Measurements from ENCODE around the gene PDE6D. TPM values are rescaled to one million over a fixed set of nuclear protein-coding genes. Genes with fewer than 3 reads are reported as not detected.

PDE6D gene
- total and polyA plus RNA-seq, 4 donors, result 40.4 to 88.1 (median 67.4) TPM

GRCh38 chr2:231720987-231721966, 59.8 kb downstream of the PDE6D start:
- no peaks in the 10 kb centered on the region for H3K27me3 ChIP-seq (ENCODE audit: control insufficient read depth, insufficient read depth, low read length)
- WGBS (ENCODE audit: insufficient coverage), result 95% methylated on average over 8 of the region's 8 CpGs
- DNase-seq (ENCODE audit: low read depth in 4 of 6, low spot score in 6 of 6), result no peak
- no peaks in the 10 kb centered on the region for H3K36me3 ChIP-seq (ENCODE audit: control insufficient read depth, insufficient read depth, low read length)
- H3K9me3 ChIP-seq (ENCODE audit: control insufficient read depth, insufficient read depth, low read length), result no peaks in the 10 kb centered on the region
- H3K4me3 ChIP-seq (ENCODE audit: low read depth, low read length), result no peak overlapping the region
- peaks cover 4% of the 10 kb centered on the region for H3K4me1 ChIP-seq (ENCODE audit: control insufficient read depth, insufficient read depth, low read length)
- H3K27ac ChIP-seq (ENCODE audit: low read depth, low read length), result no peak overlapping the region

DNA sequence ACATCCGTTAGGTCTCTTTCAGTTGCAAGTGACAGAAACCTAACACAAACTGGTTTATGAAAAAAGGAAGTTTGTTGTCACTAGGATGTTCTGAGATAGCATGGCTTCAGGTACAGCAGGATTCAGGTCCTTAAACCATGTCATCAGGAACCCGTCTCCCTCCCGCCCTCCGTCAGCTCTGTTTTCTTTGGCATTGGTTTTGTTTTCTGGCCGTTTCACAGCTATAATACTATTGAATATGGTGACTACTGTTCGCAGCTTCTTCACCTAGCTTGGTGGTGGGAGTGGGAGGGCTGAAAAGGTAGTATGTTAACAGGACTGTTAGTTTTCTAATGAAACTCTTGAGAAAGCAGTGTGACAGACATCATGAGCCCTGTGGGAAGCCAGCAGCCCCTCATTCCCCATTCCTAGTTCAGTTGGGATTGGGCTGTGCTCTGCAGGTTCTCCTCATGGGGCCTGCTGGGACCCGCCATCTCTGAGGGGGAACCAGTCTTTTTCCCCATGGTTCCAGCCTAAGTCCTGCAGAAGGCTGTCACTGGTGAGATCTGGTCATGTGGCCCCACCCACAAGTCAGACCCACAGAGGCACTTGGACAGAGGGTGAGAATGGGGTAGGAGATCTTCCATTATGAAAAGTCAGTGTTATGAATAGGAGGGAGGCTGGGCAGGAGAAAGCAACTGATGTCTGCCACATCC, 60.6 kb downstream of the PDE6D start:
- Histone ChIP-seq H3K27me3 (ENCODE audit: control insufficient read depth, insufficient read depth, low read length) (no peaks in the 10 kb centered on the region), H3K9me3 (ENCODE audit: control insufficient read depth, insufficient read depth, low read length) (no peaks in the 10 kb centered on the region), H3K36me3 (ENCODE audit: control insufficient read depth, insufficient read depth, low read length) (peaks cover 3% of the 10 kb centered on the region), H3K4me1 (ENCODE audit: control insufficient read depth, insufficient read depth, low read length) (peaks cover 6% of the 10 kb centered on the region), H3K27ac (ENCODE audit: low read depth, low read length) (no peak overlapping the region), H3K4me3 (ENCODE audit: low read depth, low read length) (no peak overlapping the region)
- no peak for DNase-seq (ENCODE audit: low read depth in 4 of 6, low spot score in 6 of 6)
- no CpG with 5 or more reads among the region's 7 CpGs for WGBS (ENCODE audit: insufficient coverage)

- H3K27me3 ChIP-seq (ENCODE audit: control insufficient read depth, insufficient read depth, low read length), result no peaks in the 10 kb centered on the region
- H3K9me3 ChIP-seq (ENCODE audit: control insufficient read depth, insufficient read depth, low read length), result no peaks in the 10 kb centered on the region
- no peak overlapping the region for H3K4me3 ChIP-seq (ENCODE audit: low read depth, low read length)
- peak in 1 of 6 donors; percentile 21 for DNase-seq (ENCODE audit: low read depth in 4 of 6, low spot score in 6 of 6)
- no peak overlapping the region for H3K27ac ChIP-seq (ENCODE audit: low read depth, low read length)
- peaks cover 16% of the 10 kb centered on the region for H3K36me3 ChIP-seq (ENCODE audit: control insufficient read depth, insufficient read depth, low read length)
- WGBS (ENCODE audit: insufficient coverage), result 71% methylated on average over 5 of the region's 6 CpGs
- H3K4me1 ChIP-seq (ENCODE audit: control insufficient read depth, insufficient read depth, low read length), result peaks cover 18% of the 10 kb centered on the region
These were observed 62.3 kb downstream of the PDE6D start for GRCh38 chr2:231718799-231719198.

DNA sequence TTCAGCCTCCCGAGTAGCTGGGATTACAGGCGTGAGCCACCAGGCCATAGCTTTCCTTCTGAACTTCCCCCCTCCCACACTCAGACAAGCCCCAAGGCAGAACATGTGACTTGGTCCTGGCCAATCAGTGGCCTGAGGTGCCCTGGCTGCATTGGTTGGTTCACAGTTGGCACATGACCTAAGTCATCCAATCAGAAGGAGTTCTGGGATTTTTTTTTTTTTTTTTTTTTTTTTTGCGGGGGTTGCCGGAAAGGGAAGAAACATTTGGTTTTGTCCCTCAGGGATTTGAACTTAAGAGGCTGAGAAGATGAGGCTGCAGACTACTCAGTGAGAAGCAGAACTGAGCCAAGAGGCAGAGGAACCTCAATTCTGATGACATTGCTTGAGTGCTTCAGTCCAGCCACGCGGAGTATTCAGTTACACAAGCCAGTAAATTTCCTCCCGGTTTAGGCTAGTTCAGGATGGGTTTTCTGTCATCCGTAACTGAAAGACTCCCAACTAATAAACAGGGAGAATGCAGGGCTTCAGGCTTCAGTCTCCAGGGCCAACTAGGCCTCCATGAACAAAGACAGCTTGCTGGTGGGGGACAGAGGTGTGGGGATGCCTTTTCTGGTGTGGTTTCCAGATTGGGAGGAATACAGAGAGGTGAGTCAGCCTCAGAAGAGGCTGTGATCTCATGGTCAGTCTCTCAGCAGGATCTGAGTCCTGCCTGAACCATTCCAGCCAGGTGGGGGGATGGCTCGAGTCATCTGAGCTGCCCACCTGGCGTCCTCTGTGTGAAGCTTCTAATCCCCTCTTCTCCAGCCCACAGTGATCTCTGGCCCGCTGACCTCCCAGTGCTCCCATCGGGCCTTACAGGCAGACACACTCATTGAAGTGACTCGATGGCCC, 63.6 kb downstream of the PDE6D start:
- WGBS (ENCODE audit: insufficient coverage), result 91% methylated on average over 8 of the region's 13 CpGs
- Histone ChIP-seq H3K36me3 (ENCODE audit: control insufficient read depth, insufficient read depth, low read length) (peaks cover 22% of the 10 kb centered on the region), H3K27ac (ENCODE audit: low read depth, low read length) (no peak overlapping the region), H3K27me3 (ENCODE audit: control insufficient read depth, insufficient read depth, low read length) (no peaks in the 10 kb centered on the region), H3K4me3 (ENCODE audit: low read depth, low read length) (no peak overlapping the region), H3K9me3 (ENCODE audit: control insufficient read depth, insufficient read depth, low read length) (no peaks in the 10 kb centered on the region), H3K4me1 (ENCODE audit: control insufficient read depth, insufficient read depth, low read length) (peaks cover 24% of the 10 kb centered on the region)
- DNase-seq (ENCODE audit: low read depth in 4 of 6, low spot score in 6 of 6), result peak in 1 of 6 donors; percentile 56

DNA sequence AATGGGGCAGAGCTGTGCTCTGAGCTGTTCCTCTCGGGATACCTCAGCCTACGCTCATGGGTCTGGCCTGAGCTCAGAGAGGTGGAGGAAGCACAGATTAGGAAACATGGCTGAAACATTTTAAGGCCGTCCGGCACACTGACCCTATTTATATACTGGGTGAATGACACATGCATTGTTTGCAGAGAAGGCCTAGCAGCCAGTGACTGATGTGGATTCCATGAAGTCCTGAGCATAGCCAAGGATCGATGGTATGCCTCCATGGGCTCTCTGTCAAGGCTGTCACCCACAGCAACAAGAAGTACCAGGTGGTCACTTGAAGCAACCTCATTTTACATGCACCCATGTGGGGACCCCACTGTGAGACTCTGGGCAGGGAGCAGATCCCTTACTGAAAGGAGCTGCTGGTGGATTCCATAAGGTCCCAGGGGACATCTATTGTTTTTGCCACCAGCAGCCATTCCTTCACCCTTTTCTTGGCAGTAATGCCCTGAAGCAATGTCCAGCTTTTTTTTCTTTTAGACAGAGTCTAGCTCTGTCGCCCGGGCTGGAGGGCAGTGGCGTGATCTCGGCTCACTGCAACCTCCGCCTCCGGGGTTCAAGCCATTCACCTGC, 64.3 kb downstream of the PDE6D start:
- H3K4me1 ChIP-seq (ENCODE audit: control insufficient read depth, insufficient read depth, low read length), result peaks cover 32% of the 10 kb centered on the region
- DNase-seq (ENCODE audit: low read depth in 4 of 6, low spot score in 6 of 6), result no peak
- no peak overlapping the region for H3K27ac ChIP-seq (ENCODE audit: low read depth, low read length)
- no peaks in the 10 kb centered on the region for H3K27me3 ChIP-seq (ENCODE audit: control insufficient read depth, insufficient read depth, low read length)
- peaks cover 29% of the 10 kb centered on the region for H3K36me3 ChIP-seq (ENCODE audit: control insufficient read depth, insufficient read depth, low read length)
- H3K9me3 ChIP-seq (ENCODE audit: control insufficient read depth, insufficient read depth, low read length), result no peaks in the 10 kb centered on the region
- WGBS (ENCODE audit: insufficient coverage), result 88% methylated on average over 9 of the region's 11 CpGs
- no peak overlapping the region for H3K4me3 ChIP-seq (ENCODE audit: low read depth, low read length)

- Histone ChIP-seq H3K36me3 (ENCODE audit: control insufficient read depth, insufficient read depth, low read length) (peaks cover 33% of the 10 kb centered on the region), H3K27me3 (ENCODE audit: control insufficient read depth, insufficient read depth, low read length) (no peaks in the 10 kb centered on the region), H3K9me3 (ENCODE audit: control insufficient read depth, insufficient read depth, low read length) (no peaks in the 10 kb centered on the region), H3K27ac (ENCODE audit: low read depth, low read length) (no peak overlapping the region), H3K4me3 (ENCODE audit: low read depth, low read length) (no peak overlapping the region), H3K4me1 (ENCODE audit: control insufficient read depth, insufficient read depth, low read length) (peaks cover 39% of the 10 kb centered on the region)
- WGBS (ENCODE audit: insufficient coverage), result 82% methylated on average over 7 of the region's 8 CpGs
- no peak for DNase-seq (ENCODE audit: low read depth in 4 of 6, low spot score in 6 of 6)
These were observed 65.0 kb downstream of the PDE6D start for GRCh38 chr2:231715988-231716616.

DNA sequence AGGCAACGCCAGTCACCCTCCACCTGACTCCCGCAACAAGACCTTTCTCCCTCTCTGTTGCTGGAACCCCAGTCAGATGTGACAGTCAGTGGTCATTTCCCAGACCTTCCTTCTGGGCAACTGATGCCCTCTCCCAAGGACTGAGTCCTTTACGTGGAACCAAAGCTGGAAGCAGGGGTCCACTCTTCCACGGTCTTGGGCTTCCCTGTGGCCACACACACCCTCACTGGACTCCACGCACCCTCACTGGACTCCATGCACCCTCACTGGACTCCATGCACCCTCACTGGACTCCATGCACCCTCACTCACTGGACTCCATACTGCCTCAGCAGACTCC, 65.6 kb downstream of the PDE6D start:
- peaks cover 44% of the 10 kb centered on the region for H3K4me1 ChIP-seq (ENCODE audit: control insufficient read depth, insufficient read depth, low read length)
- WGBS (ENCODE audit: insufficient coverage), result 60% methylated on average over 5 of the region's 5 CpGs
- H3K36me3 ChIP-seq (ENCODE audit: control insufficient read depth, insufficient read depth, low read length), result peaks cover 38% of the 10 kb centered on the region
- H3K27me3 ChIP-seq (ENCODE audit: control insufficient read depth, insufficient read depth, low read length), result no peaks in the 10 kb centered on the region
- H3K27ac ChIP-seq (ENCODE audit: low read depth, low read length), result no peak overlapping the region
- H3K9me3 ChIP-seq (ENCODE audit: control insufficient read depth, insufficient read depth, low read length), result no peaks in the 10 kb centered on the region
- DNase-seq (ENCODE audit: low read depth in 4 of 6, low spot score in 6 of 6), result no peak
- no peak overlapping the region for H3K4me3 ChIP-seq (ENCODE audit: low read depth, low read length)

GRCh38 chr2:231714639-231715498, 66.2 kb downstream of the PDE6D start:
- Histone ChIP-seq H3K4me3 (ENCODE audit: low read depth, low read length) (no peak overlapping the region), H3K9me3 (ENCODE audit: control insufficient read depth, insufficient read depth, low read length) (no peaks in the 10 kb centered on the region), H3K36me3 (ENCODE audit: control insufficient read depth, insufficient read depth, low read length) (peaks cover 38% of the 10 kb centered on the region), H3K4me1 (ENCODE audit: control insufficient read depth, insufficient read depth, low read length) (peaks cover 45% of the 10 kb centered on the region), H3K27ac (ENCODE audit: low read depth, low read length) (no peak overlapping the region), H3K27me3 (ENCODE audit: control insufficient read depth, insufficient read depth, low read length) (no peaks in the 10 kb centered on the region)
- DNase-seq (ENCODE audit: low read depth in 4 of 6, low spot score in 6 of 6), result peak in 2 of 6 donors; percentile 87 to 91
- WGBS (ENCODE audit: insufficient coverage), result 52% methylated on average over 16 of the region's 17 CpGs
